Parathyroid adenoma (tissue), 2 donors: ENCODE data around the gene C11orf42.

Source experiments
- H2AFZ ChIP-seq: fragments of 300-600 bp; sonication (generic); one replicate; pipeline ENCODE4 v1.7.0; 2017; ENCODE audit warnings: antibody characterized with exemption, mild to moderate bottlenecking
- H3K27ac ChIP-seq: fragments of 300-600 bp; sonication (generic); one replicate; pipeline ENCODE4 v1.7.0; 2017
- H3K27me3 ChIP-seq: fragments of 300-600 bp; sonication (generic); one replicate; pipeline ENCODE4 v1.7.0; 2017; ENCODE audit warnings: low read length; ENCODE audit not compliant: control insufficient read depth, insufficient read depth
- H3K36me3 ChIP-seq: fragments of 300-600 bp; sonication (generic); one replicate; pipeline ENCODE4 v1.7.0; 2017; ENCODE audit warnings: low read length; ENCODE audit not compliant: control insufficient read depth, insufficient read depth
- H3K4me1 ChIP-seq: fragments of 300-600 bp; sonication (generic); one replicate; pipeline ENCODE4 v1.7.0; 2017; ENCODE audit warnings: control low read depth
- H3K4me2 ChIP-seq: fragments of 300-600 bp; sonication (generic); one replicate; pipeline ENCODE4 v1.7.0; 2017; ENCODE audit warnings: low read length
- H3K4me3 ChIP-seq: fragments of 300-600 bp; sonication (generic); one replicate; pipeline ENCODE4 v1.7.0; 2017; ENCODE audit warnings: low read depth, low read length
- H3K79me2 ChIP-seq: fragments of 300-600 bp; sonication (generic); one replicate; pipeline ENCODE4 v1.7.0; 2017; ENCODE audit warnings: control low read depth
- H3K9ac ChIP-seq: fragments of 300-600 bp; sonication (generic); one replicate; pipeline ENCODE4 v1.7.0; 2017; ENCODE audit warnings: mild to moderate bottlenecking
- H3K9me3 ChIP-seq: fragments of 300-600 bp; sonication (generic); one replicate; pipeline ENCODE4 v1.7.0; 2017; ENCODE audit warnings: low read length; ENCODE audit not compliant: control insufficient read depth
- TF ChIP-seq, protein P1 (sequence below): fragments of 300-600 bp; sonication (generic); IDR thresholded peaks from one replicate; pipeline ENCODE4 v1.7.0; 2017; ENCODE audit warnings: antibody characterized with exemption, mild to moderate bottlenecking
- donor health status: primary hyperparathyroidism.

C11orf42 gene

GRCh38 chr11:6205366-6205765 lies at the start of gene C11orf42:
Gene C11orf42, plus strand, starts transcription at chr11:6205557. Its CDS starts 59 bp downstream, at chr11:6205616.
- no peaks in the 10 kb centered on the region for H3K9me3 ChIP-seq
- H3K79me2 ChIP-seq: no peaks in the 10 kb centered on the region
- H3K27me3 ChIP-seq: no peaks in the 10 kb centered on the region
- TF ChIP-seq, protein P1, sequence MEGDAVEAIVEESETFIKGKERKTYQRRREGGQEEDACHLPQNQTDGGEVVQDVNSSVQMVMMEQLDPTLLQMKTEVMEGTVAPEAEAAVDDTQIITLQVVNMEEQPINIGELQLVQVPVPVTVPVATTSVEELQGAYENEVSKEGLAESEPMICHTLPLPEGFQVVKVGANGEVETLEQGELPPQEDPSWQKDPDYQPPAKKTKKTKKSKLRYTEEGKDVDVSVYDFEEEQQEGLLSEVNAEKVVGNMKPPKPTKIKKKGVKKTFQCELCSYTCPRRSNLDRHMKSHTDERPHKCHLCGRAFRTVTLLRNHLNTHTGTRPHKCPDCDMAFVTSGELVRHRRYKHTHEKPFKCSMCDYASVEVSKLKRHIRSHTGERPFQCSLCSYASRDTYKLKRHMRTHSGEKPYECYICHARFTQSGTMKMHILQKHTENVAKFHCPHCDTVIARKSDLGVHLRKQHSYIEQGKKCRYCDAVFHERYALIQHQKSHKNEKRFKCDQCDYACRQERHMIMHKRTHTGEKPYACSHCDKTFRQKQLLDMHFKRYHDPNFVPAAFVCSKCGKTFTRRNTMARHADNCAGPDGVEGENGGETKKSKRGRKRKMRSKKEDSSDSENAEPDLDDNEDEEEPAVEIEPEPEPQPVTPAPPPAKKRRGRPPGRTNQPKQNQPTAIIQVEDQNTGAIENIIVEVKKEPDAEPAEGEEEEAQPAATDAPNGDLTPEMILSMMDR: no peak
- H3K4me1 ChIP-seq: no peaks in the 10 kb centered on the region
- H3K4me3 ChIP-seq: no peak within 1 kb of the TSS
- H3K4me2 ChIP-seq: no peak within 1 kb of the TSS
- no peak within 1 kb of the TSS for H3K9ac ChIP-seq
- no peak within 1 kb of the TSS for H3K27ac ChIP-seq
- no peak within 1 kb of the TSS for H2AFZ ChIP-seq
- no peaks in the 10 kb centered on the region for H3K36me3 ChIP-seq

- Histone ChIP-seq H3K27ac (no peak overlapping the region), H3K79me2 (no peaks in the 10 kb centered on the region), H3K36me3 (no peaks in the 10 kb centered on the region), H2AFZ (no peak overlapping the region), H3K4me2 (no peak overlapping the region), H3K9ac (no peak overlapping the region), H3K27me3 (no peaks in the 10 kb centered on the region), H3K9me3 (no peaks in the 10 kb centered on the region), H3K4me3 (no peak overlapping the region), H3K4me1 (no peaks in the 10 kb centered on the region)
- TF ChIP-seq, protein P1: no peak
These were observed 48.6 kb upstream of the C11orf42 start for GRCh38 chr11:6156628-6157359.

DNA sequence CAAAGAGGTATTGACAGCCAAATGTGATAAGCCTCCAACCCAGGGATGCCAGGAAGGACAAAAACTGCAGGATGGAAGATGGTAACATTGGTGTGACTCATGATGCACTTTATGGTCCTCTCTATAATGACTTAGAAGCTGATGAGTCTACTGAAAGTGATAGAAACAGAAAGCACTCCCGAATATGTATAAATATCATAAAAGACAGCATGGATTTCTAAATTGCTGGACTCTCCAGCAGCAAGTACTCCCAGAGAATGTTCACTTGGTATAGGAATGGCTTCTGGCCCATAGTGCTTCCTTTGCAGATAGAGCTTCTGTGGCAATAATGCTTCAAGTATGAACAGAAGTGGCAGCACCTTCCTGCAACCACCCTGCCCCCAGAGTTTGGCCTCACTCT lies 35.1 kb upstream of the C11orf42 start, which contains the start of gene OR52B2:
Gene OR52B2, minus strand, starts transcription at position 101 of the 400 bp plus-strand sequence. Its CDS starts 0 bp downstream, at position 101.
- no peaks in the 10 kb centered on the region for H3K79me2 ChIP-seq
- H3K4me1 ChIP-seq: no peaks in the 10 kb centered on the region
- TF ChIP-seq, protein P1: no peak
- no peaks in the 10 kb centered on the region for H3K9me3 ChIP-seq
- H3K27ac ChIP-seq: no peak within 1 kb of the TSS
- H3K4me3 ChIP-seq: no peak within 1 kb of the TSS
- H3K36me3 ChIP-seq: no peaks in the 10 kb centered on the region
- H3K9ac ChIP-seq: no peak within 1 kb of the TSS
- no peak within 1 kb of the TSS for H3K4me2 ChIP-seq
- no peaks in the 10 kb centered on the region for H3K27me3 ChIP-seq
- H2AFZ ChIP-seq: no peak within 1 kb of the TSS

DNA sequence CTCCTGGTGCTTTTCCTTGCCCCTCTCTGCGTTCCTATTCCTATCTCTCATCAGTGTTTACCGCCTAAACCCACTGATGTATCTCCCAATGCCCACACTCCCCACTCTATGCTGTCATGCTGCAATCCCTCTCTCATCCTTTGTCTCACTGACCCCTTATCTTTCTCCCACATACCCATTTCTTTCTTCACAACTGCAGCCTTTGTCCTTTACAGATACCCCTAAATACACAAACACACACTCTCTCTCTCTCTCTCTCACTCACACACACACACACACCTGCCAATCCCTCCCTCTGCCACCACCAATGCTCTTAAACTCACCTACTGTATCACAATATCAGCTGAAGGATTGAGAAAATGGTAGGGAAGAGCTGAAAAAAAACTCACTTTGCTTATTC lies 29.9 kb upstream of the C11orf42 start:
- no peaks in the 10 kb centered on the region for H3K27me3 ChIP-seq
- H3K9ac ChIP-seq: no peak overlapping the region
- no peak overlapping the region for H3K4me3 ChIP-seq
- no peak overlapping the region for H2AFZ ChIP-seq
- H3K79me2 ChIP-seq: no peaks in the 10 kb centered on the region
- no peaks in the 10 kb centered on the region for H3K36me3 ChIP-seq
- no peaks in the 10 kb centered on the region for H3K4me1 ChIP-seq
- H3K27ac ChIP-seq: no peak overlapping the region
- TF ChIP-seq, protein P1: no peak
- no peak overlapping the region for H3K4me2 ChIP-seq
- no peaks in the 10 kb centered on the region for H3K9me3 ChIP-seq

- Histone ChIP-seq H3K4me1 (no peaks in the 10 kb centered on the region), H2AFZ (no peak overlapping the region), H3K27ac (no peak overlapping the region), H3K4me2 (no peak overlapping the region), H3K9ac (no peak overlapping the region), H3K9me3 (no peaks in the 10 kb centered on the region), H3K4me3 (no peak overlapping the region), H3K27me3 (no peaks in the 10 kb centered on the region), H3K79me2 (no peaks in the 10 kb centered on the region), H3K36me3 (no peaks in the 10 kb centered on the region)
- TF ChIP-seq, protein P1: no peak
These were observed 13.6 kb upstream of the C11orf42 start for GRCh38 chr11:6191742-6192141.
